Measurements from ENCODE around the gene NUBPL.

The NUBPL gene

GRCh38 chr14:31770271-31770670 lies 209.1 kb downstream of the NUBPL start:
- FAIRE-seq: peak; percentile 16
- no peak for DNase-seq (ENCODE audit: insufficient read length, low spot score)
- TF ChIP-seq CTCF (IDR thresholded peaks at IDR 0.05; ENCODE audit: insufficient read depth, missing control alignments): no peak

- FAIRE-seq (no peak), DNase-seq (ENCODE audit: insufficient read length, low spot score) (no peak)
- TF ChIP-seq CTCF (IDR thresholded peaks at IDR 0.05; ENCODE audit: insufficient read depth, missing control alignments): no peak
Measured at GRCh38 chr14:31774567-31774966, 213.4 kb downstream of the NUBPL start.

GRCh38 chr14:31777312-31777711 lies 216.1 kb downstream of the NUBPL start:
- no peak for DNase-seq (ENCODE audit: insufficient read length, low spot score)
- FAIRE-seq: no peak
- TF ChIP-seq CTCF (IDR thresholded peaks at IDR 0.05; ENCODE audit: insufficient read depth, missing control alignments): no peak

GRCh38 chr14:31781578-31781977 lies 220.4 kb downstream of the NUBPL start:
- no peak for DNase-seq (ENCODE audit: insufficient read length, low spot score)
- no peak for FAIRE-seq
- TF ChIP-seq CTCF (IDR thresholded peaks at IDR 0.05; ENCODE audit: insufficient read depth, missing control alignments): no peak

- no peak for TF ChIP-seq CTCF (IDR thresholded peaks at IDR 0.05; ENCODE audit: insufficient read depth, missing control alignments)
- FAIRE-seq (no peak), DNase-seq (ENCODE audit: insufficient read length, low spot score) (no peak)
Measured at GRCh38 chr14:31785574-31785973, 224.4 kb downstream of the NUBPL start.

- TF ChIP-seq CTCF (IDR thresholded peaks at IDR 0.05; ENCODE audit: insufficient read depth, missing control alignments): no peak
- DNase-seq (ENCODE audit: insufficient read length, low spot score): no peak
- no peak for FAIRE-seq
Measured at GRCh38 chr14:31787377-31787776, 226.2 kb downstream of the NUBPL start.

GRCh38 chr14:31788340-31788739 lies 227.1 kb downstream of the NUBPL start:
- DNase-seq (ENCODE audit: insufficient read length, low spot score) (no peak), FAIRE-seq (no peak)
- no peak for TF ChIP-seq CTCF (IDR thresholded peaks at IDR 0.05; ENCODE audit: insufficient read depth, missing control alignments)
